Medulla oblongata (tissue), 1 donor: ENCODE data around the gene CNTN5.

Source experiments
- DNase-seq: peaks from one replicate; pipeline ENCODE4 v3.0.0-alpha.2; 2015; ENCODE audit errors: extremely low spot score

CNTN5 gene

GRCh38 chr11:100316952-100317351 lies 1296.2 kb downstream of the CNTN5 start:
- no peak for DNase-seq

- DNase-seq: no peak
These were observed 1298.9 kb downstream of the CNTN5 start for GRCh38 chr11:100319691-100320090.

- no peak for DNase-seq
These were observed 1308.0 kb downstream of the CNTN5 start for GRCh38 chr11:100328626-100329340.

GRCh38 chr11:100329352-100329751 lies 1308.6 kb downstream of the CNTN5 start:
- DNase-seq: no peak

GRCh38 chr11:100336873-100337272 lies 1316.1 kb downstream of the CNTN5 start:
- DNase-seq: no peak

- no peak for DNase-seq
These were observed 1317.5 kb downstream of the CNTN5 start for GRCh38 chr11:100338144-100338840.

- DNase-seq: no peak
These were observed 1319.9 kb downstream of the CNTN5 start for GRCh38 chr11:100340466-100341319.

GRCh38 chr11:100353083-100353482 lies 1332.3 kb downstream of the CNTN5 start:
- DNase-seq: no peak

GRCh38 chr11:100354736-100355135 lies 1334.0 kb downstream of the CNTN5 start:
- DNase-seq: no peak

GRCh38 chr11:100356035-100356434 lies 1335.3 kb downstream of the CNTN5 start:
- no peak for DNase-seq

GRCh38 chr11:100359281-100359680 lies 1338.5 kb downstream of the CNTN5 start:
- DNase-seq: no peak

GRCh38 chr11:100367892-100368291 lies 1347.1 kb downstream of the CNTN5 start:
- no peak for DNase-seq

GRCh38 chr11:100383357-100383865 lies 1362.7 kb downstream of the CNTN5 start:
- DNase-seq: no peak

GRCh38 chr11:100396266-100396665 lies 1375.5 kb downstream of the CNTN5 start:
- no peak for DNase-seq

- no peak for DNase-seq
These were observed 1376.7 kb downstream of the CNTN5 start for GRCh38 chr11:100397401-100397800.

GRCh38 chr11:100403816-100404215 lies 1383.1 kb downstream of the CNTN5 start:
- no peak for DNase-seq

- DNase-seq: no peak
These were observed 1384.2 kb downstream of the CNTN5 start for GRCh38 chr11:100404907-100405306.
